Stimulated activated CD4-positive, alpha-beta T cell treated with anti-CD3 and anti-CD28 coated beads, Interleukin-12 subunit alpha, Interleukin-12 subunit beta, amount 100 ng/mL, for 24 hours (primary cell): ENCODE measurements around the gene CFAP107.
"Not testable (repeated sequence)": the region's sequence is repeated elsewhere in the genome, so short reads cannot be mapped to it uniquely, and the experiment has no call there.

Source experiments
- DNase-seq, 2 experiments: peaks; one replicate each; pipeline ENCODE4 v3.0.0-alpha.2; 2020; ENCODE audit warnings: low read depth in 2 of 2

The CFAP107 gene, protein sequence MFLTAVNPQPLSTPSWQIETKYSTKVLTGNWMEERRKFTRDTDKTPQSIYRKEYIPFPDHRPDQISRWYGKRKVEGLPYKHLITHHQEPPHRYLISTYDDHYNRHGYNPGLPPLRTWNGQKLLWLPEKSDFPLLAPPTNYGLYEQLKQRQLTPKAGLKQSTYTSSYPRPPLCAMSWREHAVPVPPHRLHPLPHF

DNA sequence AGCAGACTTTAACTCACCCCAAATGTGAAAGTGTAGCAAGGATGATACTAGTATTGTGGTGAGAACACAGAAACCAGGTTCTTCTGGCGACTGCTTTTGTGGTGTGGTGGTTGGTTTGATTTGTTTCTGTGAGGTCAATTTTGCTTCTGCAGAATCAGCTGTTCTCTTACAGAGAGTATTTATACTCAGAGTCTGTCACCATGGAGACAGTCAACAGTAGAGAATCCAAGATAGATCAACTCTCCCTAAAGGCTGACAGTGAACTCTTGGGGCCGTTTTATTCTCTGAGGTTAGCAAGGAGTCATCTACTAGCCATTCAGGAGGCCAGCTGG lies at the start of gene CFAP107:
TSS of gene CFAP107 (plus strand) at position 209 of the 332 bp plus-strand sequence. CDS start 231 bp downstream, outside the sequence.
- DNase-seq: no peak

- no peak for DNase-seq
Observed at GRCh38 chr1:12696658-12697057, 49.3 kb upstream of the CFAP107 start.

GRCh38 chr1:12697397-12697796 lies 48.6 kb upstream of the CFAP107 start:
- no peak for DNase-seq

- no peak for DNase-seq
Observed at GRCh38 chr1:12703821-12704451, 42.1 kb upstream of the CFAP107 start.

GRCh38 chr1:12706061-12706460 lies 39.9 kb upstream of the CFAP107 start:
- no peak for DNase-seq

- DNase-seq: no peak
Observed at GRCh38 chr1:12708396-12709090, 37.5 kb upstream of the CFAP107 start.

GRCh38 chr1:12709091-12709491 lies 36.9 kb upstream of the CFAP107 start:
- DNase-seq: no peak

- no peak for DNase-seq
Observed at GRCh38 chr1:12709696-12710095, 36.3 kb upstream of the CFAP107 start.

DNA sequence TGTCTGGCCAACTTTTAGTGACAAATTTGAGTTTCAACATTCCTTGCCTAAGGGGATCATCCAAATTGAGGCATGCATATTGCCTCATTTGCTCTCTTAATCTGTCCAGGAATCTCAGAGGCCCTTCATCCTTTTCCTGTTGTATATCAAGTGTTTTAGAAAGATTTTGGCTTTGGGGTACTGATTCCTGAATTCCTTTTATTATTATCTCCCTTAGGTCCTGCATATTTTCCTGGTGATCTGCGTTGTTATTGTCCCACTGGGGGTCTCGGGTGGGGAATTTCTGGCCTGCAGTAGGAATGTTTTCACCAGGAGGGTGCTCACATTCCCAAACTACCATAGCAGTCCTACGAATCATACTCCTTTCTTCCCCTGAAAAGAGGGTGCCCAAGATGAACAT lies 34.5 kb upstream of the CFAP107 start:
- DNase-seq: no peak

- DNase-seq: no peak
Observed at GRCh38 chr1:12712076-12712475, 33.9 kb upstream of the CFAP107 start.

DNA sequence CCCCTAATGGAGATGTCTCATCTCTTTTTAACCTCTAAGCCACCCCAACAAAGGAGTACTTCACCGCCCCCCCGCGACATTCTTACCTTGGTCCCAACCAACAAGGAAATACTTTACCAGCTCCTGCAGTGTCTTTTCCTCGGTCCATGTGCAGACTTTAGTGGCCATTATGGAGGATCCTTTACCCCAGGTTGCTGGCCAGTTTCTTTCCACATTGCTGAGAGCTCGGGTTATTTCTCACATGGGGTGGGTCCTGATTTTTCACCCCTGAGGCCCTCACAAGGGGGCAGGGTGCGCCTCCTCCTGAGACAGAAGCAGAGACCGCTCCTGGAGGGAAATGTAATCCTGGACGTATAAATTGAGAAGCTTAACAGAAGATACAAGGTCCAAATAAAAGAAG lies 33.1 kb upstream of the CFAP107 start:
- DNase-seq: no peak

DNA sequence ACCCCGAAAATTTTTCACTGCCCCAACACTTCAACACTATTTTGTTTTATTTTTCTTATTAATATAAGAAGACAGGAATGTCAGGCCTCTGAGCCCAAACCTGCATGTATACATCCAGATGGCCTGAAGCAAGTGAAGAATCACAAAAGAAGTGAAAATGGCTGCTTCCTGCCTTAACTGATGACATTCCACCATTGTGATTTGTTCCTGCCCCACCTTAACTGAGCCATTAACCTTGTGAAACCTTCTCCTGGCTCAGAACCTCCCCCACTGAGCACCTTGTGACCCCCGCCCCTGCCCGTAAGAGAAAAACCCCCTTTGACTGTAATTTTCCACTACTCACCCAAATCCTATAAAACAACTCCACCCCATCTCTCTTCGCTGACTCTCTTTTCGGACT lies 32.3 kb upstream of the CFAP107 start:
- not testable (repeated sequence) for DNase-seq

GRCh38 chr1:12714710-12715475 lies 31.1 kb upstream of the CFAP107 start:
- no peak for DNase-seq

- DNase-seq: no peak
Observed at GRCh38 chr1:12715896-12716437, 30.0 kb upstream of the CFAP107 start, which contains the start of gene AADACL3. Gene AADACL3 (plus strand): TSS chr1:12716110. CDS start chr1:12716177, 67 bp downstream.

GRCh38 chr1:12717301-12717838 lies 28.6 kb upstream of the CFAP107 start:
- no peak for DNase-seq

DNA sequence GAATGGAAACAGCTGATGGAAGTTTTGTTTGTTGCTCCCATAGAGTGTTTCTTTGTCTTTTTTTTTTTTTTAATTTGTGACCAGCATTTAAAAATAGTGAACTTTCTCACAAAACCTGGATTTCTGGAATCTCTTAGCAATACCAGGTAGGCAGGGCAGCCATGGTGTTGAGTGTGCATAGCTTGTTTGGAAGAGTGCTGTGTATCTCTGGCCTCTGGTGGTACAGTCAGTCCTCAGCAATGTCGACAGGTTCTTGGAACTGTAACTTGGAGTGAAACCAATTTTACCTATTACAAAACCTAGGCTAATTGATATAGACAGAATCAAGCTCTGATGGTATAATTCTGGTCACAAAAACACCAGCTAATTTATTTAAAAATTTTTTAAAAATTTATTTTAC lies 23.4 kb upstream of the CFAP107 start:
- DNase-seq: no peak

DNA sequence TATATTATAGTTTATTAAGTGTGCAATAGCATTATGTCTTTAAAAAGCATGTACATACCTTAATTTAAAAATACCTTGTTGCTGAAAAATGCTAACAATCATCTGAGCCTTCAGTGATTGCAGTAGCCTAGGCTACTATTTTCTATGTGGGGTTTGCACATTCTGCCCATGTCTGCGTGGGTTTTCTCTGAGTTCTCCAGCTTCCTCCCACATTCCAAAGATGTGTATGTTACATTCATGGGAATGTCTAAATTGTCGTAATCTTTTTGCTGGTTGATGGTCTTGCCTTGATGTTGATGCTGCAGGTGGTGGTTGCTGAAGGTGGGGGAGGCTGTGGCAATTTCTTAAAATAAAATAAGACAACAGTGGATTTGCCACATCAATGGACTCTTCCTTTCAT lies 17.6 kb upstream of the CFAP107 start:
- DNase-seq: no peak

GRCh38 chr1:12730156-12730555 lies 15.8 kb upstream of the CFAP107 start:
- DNase-seq: no peak

DNA sequence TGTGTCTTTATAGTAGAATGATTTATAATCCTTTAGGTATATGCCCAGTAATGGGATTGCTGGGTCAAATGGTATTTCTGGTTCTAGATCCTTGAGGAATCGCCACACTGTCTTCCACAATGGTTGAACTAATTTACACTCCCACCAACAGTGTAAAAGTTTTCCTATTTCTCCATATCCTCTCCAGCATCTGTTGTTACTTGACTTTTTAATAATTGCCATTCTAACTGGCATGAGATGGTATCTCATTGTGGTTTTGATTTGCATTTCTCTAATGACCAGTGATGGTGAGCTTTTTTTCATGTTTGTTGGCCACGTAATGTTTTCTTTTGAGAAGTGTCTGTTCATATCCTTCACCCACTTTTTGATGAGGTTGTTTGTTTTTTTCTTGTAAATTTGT lies 14.9 kb upstream of the CFAP107 start:
- DNase-seq: not testable (repeated sequence)

GRCh38 chr1:12734651-12735050 lies 11.3 kb upstream of the CFAP107 start:
- DNase-seq: no peak

DNA sequence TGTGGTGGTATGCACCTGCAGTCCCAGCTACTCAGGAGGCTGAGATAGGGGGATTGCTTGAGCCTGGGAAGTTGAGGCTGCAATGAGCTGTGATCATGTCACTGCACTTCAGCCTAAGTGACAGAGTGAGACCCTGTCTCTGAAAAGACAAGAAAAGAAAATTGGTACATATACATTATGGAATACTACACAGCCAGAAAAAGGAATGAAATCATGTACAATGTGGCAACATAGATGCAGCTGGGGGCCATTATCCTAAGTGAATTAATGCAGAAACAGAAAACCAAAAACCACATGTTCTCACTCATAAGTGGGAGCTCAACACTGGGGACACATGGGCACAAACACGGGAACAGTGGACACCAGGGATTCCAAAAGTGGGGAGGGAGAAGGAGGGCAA lies 7.1 kb upstream of the CFAP107 start:
- DNase-seq: no peak

DNA sequence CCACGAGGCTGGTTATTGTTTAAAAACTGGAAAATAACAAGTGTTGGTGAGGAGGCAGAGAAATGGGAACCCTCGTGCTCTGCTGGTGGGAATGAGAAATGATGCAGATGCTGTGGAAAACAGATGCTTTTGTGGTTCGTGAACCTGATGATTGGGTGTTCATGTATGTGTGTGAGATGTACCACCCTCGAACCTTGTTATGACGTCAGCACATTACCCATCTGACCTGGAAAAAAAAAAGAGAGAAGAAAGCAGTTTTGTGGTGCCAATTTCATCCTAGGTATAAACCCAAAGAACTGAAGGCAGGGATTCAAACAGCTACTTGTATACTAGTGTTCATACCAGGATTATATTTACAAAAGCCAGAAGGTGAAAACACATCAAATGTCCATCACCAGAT lies 6.4 kb upstream of the CFAP107 start:
- DNase-seq: no peak
